Panc1 (cell line): ENCODE measurements around the gene NOC2L. TPM values are rescaled to one million over a fixed set of nuclear protein-coding genes. Genes with fewer than 3 reads are reported as not detected.

Experiments
- ATAC-seq: fragments of 200-7000 bp; cut with Tn5 transposase; 2 replicates; pipeline ENCODE4 v1.9.1; 2020; ENCODE audit warnings: mild to moderate bottlenecking, moderate library complexity
- BruUV-seq: library from RNA; stranded (reverse); fragments of 400-500 nt; replicated peaks from 2 replicates; lab custom pipeline; 2021; lab: Mats Ljungman, UMichigan
- CTCF ChIA-PET: fragments of 300-600 bp; sonication (Branson Sonifier 250); formaldehyde crosslinking; loops from one replicate; lab custom pipeline; 2022; ENCODE audit warnings: antibody characterized with exemption; lab: Charles Lee
- POLR2A ChIA-PET: fragments of 300-600 bp; sonication (Branson Sonifier 250); formaldehyde crosslinking; loops from one replicate; lab custom pipeline; 2022; ENCODE audit warnings: antibody characterized with exemption; lab: Charles Lee
- DNase-seq: peaks from one replicate; pipeline ENCODE4 v3.0.0-alpha.2; 2010; ENCODE audit warnings: low read depth, low spot score
- H3K27ac ChIP-seq: 2 replicates; pipeline ENCODE4 v1.5.1; 2011; ENCODE audit warnings: mild to moderate bottlenecking, low read length, inconsistent platforms
- H3K27me3 ChIP-seq: fragments of 200-500 bp; sonication (Bioruptor generic); 2 replicates; pipeline ENCODE4 v1.6.0; 2014; ENCODE audit warnings: low read length, inconsistent platforms; ENCODE audit not compliant: control insufficient read depth, insufficient read depth
- H3K36me3 ChIP-seq: fragments of 200-500 bp; sonication (Bioruptor generic); 2 replicates; pipeline ENCODE4 v1.5.1; 2014; ENCODE audit warnings: inconsistent platforms, mild to moderate bottlenecking, low read length, moderate library complexity; ENCODE audit not compliant: control insufficient read depth, insufficient read depth
- H3K4me1 ChIP-seq: 2 replicates; pipeline ENCODE4 v1.5.1; 2011; ENCODE audit warnings: inconsistent platforms, mild to moderate bottlenecking, low read length, moderate library complexity; ENCODE audit not compliant: control insufficient read depth, insufficient read depth
- H3K4me3 ChIP-seq, 2 experiments: 2 replicates each; pipeline ENCODE4 v1.5.1; 2011 to 2012; ENCODE audit warnings: low read depth in 2 of 2, low read length in 2 of 2, mild to moderate bottlenecking in 2 of 2, inconsistent platforms in 1 of 2, moderate library complexity in 1 of 2
- H3K9me3 ChIP-seq: fragments of 200-500 bp; sonication (Bioruptor generic); 2 replicates; pipeline ENCODE4 v1.5.1; 2014; ENCODE audit warnings: low read depth, mild to moderate bottlenecking, inconsistent platforms, low read length, moderate library complexity; ENCODE audit not compliant: control insufficient read depth, insufficient read depth
- CTCF ChIP-seq: fragments of 450-650 bp; IDR thresholded peaks from 2 replicates; pipeline ENCODE4 v1.5.1; 2017; ENCODE audit warnings: mild to moderate bottlenecking
- POLR2AphosphoS5 ChIP-seq: IDR thresholded peaks from 2 replicates; pipeline ENCODE4 v1.6.1; 2012; ENCODE audit warnings: mild to moderate bottlenecking, low read depth, low read length, moderate library complexity
- REST ChIP-seq, 2 experiments: IDR thresholded peaks; 2 replicates each; pipeline ENCODE4 v1.6.1; 2011 to 2012; ENCODE audit warnings: low read depth in 2 of 2, control low read depth in 1 of 2, low read length in 1 of 2, mild to moderate bottlenecking in 1 of 2, moderate library complexity in 1 of 2; ENCODE audit not compliant: insufficient read depth in 1 of 2
- SIN3A ChIP-seq: IDR thresholded peaks from 2 replicates; pipeline ENCODE4 v1.6.1; 2012; ENCODE audit warnings: low read depth, mild to moderate bottlenecking, low read length, moderate library complexity, borderline replicate concordance; ENCODE audit not compliant: insufficient read depth
- TCF7L2 ChIP-seq: IDR thresholded peaks from 2 replicates; pipeline ENCODE4 v1.6.1; 2011; ENCODE audit warnings: mild to moderate bottlenecking, low read depth, low read length, inconsistent platforms
- in situ Hi-C: cut with HindIII; loops from 2 replicates; pipeline ENCODE4 v1.10.0; 2016; ENCODE audit warnings: low sequenced_read_pairs, low pct_unique_long_range_greater_than_20kb
- intact Hi-C: fragments of 100-400 bp; cut with micrococcal nuclease; formaldehyde crosslinking; loops from one replicate; pipeline ENCODE4 v1.10.0; 2022; ENCODE audit not compliant: unreplicated experiment
- total RNA-seq: library from RNA; stranded (reverse); gene quantifications from one replicate; pipeline ENCODE4 v1.2.1, GENCODE V29; 2021; ENCODE audit not compliant: unreplicated experiment

The NOC2L gene
- total RNA-seq, 1 experiment from 2014 or later, result 193 TPM

GRCh38 chr1:993379-993995 is 34.4 kb upstream of the NOC2L start:
- H3K4me1 ChIP-seq, result peaks cover 16% of the 10 kb centered on the region
- POLR2A ChIA-PET, result interaction anchor here (0.6 to 0.8 kb wide), 2 partner anchors 13 to 65 kb away, joined by 3 to 10 read pairs; no protein-coding TSS in a partner anchor
- CTCF ChIA-PET, result no interaction called here
- no peak overlapping the region for H3K4me3 ChIP-seq
- H3K27ac ChIP-seq, result no peak overlapping the region
- no TSS peak for BruUV-seq
- intact Hi-C loops (no loop called here), in situ Hi-C loops (no loop called here)
- no peak for TF ChIP-seq TCF7L2
- TF ChIP-seq REST (IDR thresholded peaks at IDR 0.05; ENCODE audit: insufficient read depth in 1 of 2, low read depth in 2 of 2, low read length in 1 of 2), result no peak
- no peak for TF ChIP-seq SIN3A
- TF ChIP-seq CTCF, result no peak
- TF ChIP-seq POLR2AphosphoS5, result no peak
- H3K27me3 ChIP-seq, result no peaks in the 10 kb centered on the region
- DNase-seq (no peak), ATAC-seq (no peak)
- H3K36me3 ChIP-seq, result no peaks in the 10 kb centered on the region
- H3K9me3 ChIP-seq, result no peaks in the 10 kb centered on the region

GRCh38 chr1:992362-992761 is 33.3 kb upstream of the NOC2L start:
- Histone ChIP-seq H3K9me3 (no peaks in the 10 kb centered on the region), H3K4me1 (peaks cover 11% of the 10 kb centered on the region), H3K27me3 (no peaks in the 10 kb centered on the region), H3K36me3 (no peaks in the 10 kb centered on the region), H3K4me3 (no peak overlapping the region), H3K27ac (no peak overlapping the region)
- ATAC-seq (no peak), DNase-seq (no peak)
- CTCF ChIA-PET, result interaction anchor here (0.6 kb wide), 1 partner anchor 26 kb away, joined by 3 read pairs; no protein-coding TSS in a partner anchor
- POLR2A ChIA-PET, result no interaction called here
- TF ChIP-seq CTCF (no peak), POLR2AphosphoS5 (no peak), SIN3A (no peak)
- intact Hi-C loops, result no loop called here
- no TSS peak for BruUV-seq
- in situ Hi-C loops, result no loop called here
